HPDE6-E6E7 (cell line): ENCODE results near the gene KRTAP5-6.

ENCODE experiments used
- DNase-seq: peaks from one replicate; pipeline ENCODE4 v3.0.0; 2011; ENCODE audit warnings: missing footprints; ENCODE audit errors: extremely low spot score

Gene KRTAP5-6

GRCh38 chr11:1702506-1702905 is 5.5 kb downstream of the KRTAP5-6 start:
- DNase-seq = no peak

- DNase-seq = no peak
These were observed 6.2 kb downstream of the KRTAP5-6 start for GRCh38 chr11:1703146-1703545.

- no peak for DNase-seq
These were observed 8.4 kb downstream of the KRTAP5-6 start for GRCh38 chr11:1705126-1706052.

GRCh38 chr11:1706634-1707400 is 9.8 kb downstream of the KRTAP5-6 start:
- DNase-seq = no peak

GRCh38 chr11:1707751-1708150 is 10.8 kb downstream of the KRTAP5-6 start:
- no peak for DNase-seq

GRCh38 chr11:1708716-1709115 is 11.7 kb downstream of the KRTAP5-6 start:
- DNase-seq = no peak

GRCh38 chr11:1714908-1715885 is 18.2 kb downstream of the KRTAP5-6 start:
- no peak for DNase-seq

GRCh38 chr11:1717745-1718144 is 20.8 kb downstream of the KRTAP5-6 start:
- no peak for DNase-seq

GRCh38 chr11:1718326-1718725 is 21.3 kb downstream of the KRTAP5-6 start:
- DNase-seq = no peak

- DNase-seq = no peak
These were observed 22.8 kb downstream of the KRTAP5-6 start for GRCh38 chr11:1719781-1720180.

GRCh38 chr11:1727096-1727690 is 30.2 kb downstream of the KRTAP5-6 start:
- no peak for DNase-seq

- no peak for DNase-seq
These were observed 30.9 kb downstream of the KRTAP5-6 start for GRCh38 chr11:1727861-1728260.

- DNase-seq = no peak
These were observed 31.3 kb downstream of the KRTAP5-6 start for GRCh38 chr11:1728301-1728700.

- no peak for DNase-seq
These were observed 32.1 kb downstream of the KRTAP5-6 start for GRCh38 chr11:1728931-1729691.

GRCh38 chr11:1729692-1730011 is 32.7 kb downstream of the KRTAP5-6 start:
- DNase-seq = no peak

GRCh38 chr11:1730059-1730629 is 33.1 kb downstream of the KRTAP5-6 start:
- no peak for DNase-seq

GRCh38 chr11:1731451-1732059 is 34.6 kb downstream of the KRTAP5-6 start:
- DNase-seq = no peak

GRCh38 chr11:1732418-1733008 is 35.5 kb downstream of the KRTAP5-6 start:
- DNase-seq = no peak

- no peak for DNase-seq
These were observed 36.2 kb downstream of the KRTAP5-6 start for GRCh38 chr11:1733009-1733715.
